ENCODE data around the gene DUOX1. TPM values are rescaled to one million over a fixed set of nuclear protein-coding genes. Genes with fewer than 3 reads are reported as not detected.

The DUOX1 gene
- total RNA-seq, 3 donors from 2014 or later, result 0.80 to 7.2 (median 1.6) TPM

- DNase-seq (ENCODE audit: low spot score in 2 of 2), result no peak
- no peaks in the 10 kb centered on the region for H3K9me3 ChIP-seq
- H3K27me3 ChIP-seq, result peaks cover 0 to 5% of the 10 kb centered on the region in 2 donors
- intact Hi-C loops (cut with DNase I; ENCODE audit: low total_unique reads), result no loop called here
- H3K4me3 ChIP-seq, result no peak overlapping the region
- TF ChIP-seq POLR2A (IDR thresholded peaks at IDR 0.05), result no peak
- TF ChIP-seq CTCF (IDR thresholded peaks at IDR 0.05), result no peak
- TF ChIP-seq POLR2AphosphoS5 (IDR thresholded peaks at IDR 0.05), result no peak
- no peaks in the 10 kb centered on the region for H3K4me1 ChIP-seq
- H3K27ac ChIP-seq, result no peak overlapping the region
- no peaks in the 10 kb centered on the region for H3K36me3 ChIP-seq
These were observed 82.7 kb downstream of the DUOX1 start for GRCh38 chr15:45212493-45212892.

Other genes starting within 250 kb of the DUOX1 start
- not detected for gene TERB2, start 173.3 kb upstream of the DUOX1 start, total RNA-seq
- 10 to 100 TPM in 2 of 3 donors, 1 to 10 TPM in 1; 3.7 to 31.8 (median 12.9) TPM for gene SORD, start 106.8 kb upstream of the DUOX1 start, total RNA-seq
- gene DUOX2, start 15.8 kb upstream of the DUOX1 start, total RNA-seq, result under 1 TPM; 0.15 to 0.98 (median 0.16) TPM
- under 1 TPM in 1 of 3 donors, not detected in 2; 0.33 TPM for gene DUOXA2, start 15.7 kb upstream of the DUOX1 start, total RNA-seq
- 1 to 10 TPM in 2 of 3 donors, under 1 TPM in 1; 0.80 to 3.3 (median 1.0) TPM for gene DUOXA1, start 115 bp upstream of the DUOX1 start, total RNA-seq
- 1 to 10 TPM; 5.0 to 9.7 (median 9.5) TPM for gene SHF, start 58.0 kb downstream of the DUOX1 start, total RNA-seq
- not detected for gene SLC28A2, start 122.2 kb downstream of the DUOX1 start, total RNA-seq
- gene GATM, start 248.6 kb downstream of the DUOX1 start, total RNA-seq, result 10 to 100 TPM in 2 of 3 donors, 1 to 10 TPM in 1; 8.8 to 31.5 (median 22.8) TPM